ENCODE results near the gene CNNM2.

Gene CNNM2

GRCh38 chr10:103079946-103080345 lies 161.9 kb downstream of the CNNM2 start:
- Histone ChIP-seq H3K9me3 (replicated peaks; ENCODE audit: low read length) (no peaks in the 10 kb centered on the region), H3K9ac (ENCODE audit: low read depth, low read length) (no peak overlapping the region), H3K4me3 (ENCODE audit: low read length) (no peak overlapping the region), H3K36me3 (ENCODE audit: insufficient read depth, low read length) (peaks cover 15% of the 10 kb centered on the region), H3K4me2 (ENCODE audit: low read length) (no peak overlapping the region), H3K4me1 (ENCODE audit: control insufficient read depth, insufficient read depth, low read length) (no peaks in the 10 kb centered on the region), H3K27me3 (ENCODE audit: control insufficient read depth, insufficient read depth, low read length) (no peaks in the 10 kb centered on the region)

- H3K9me3 ChIP-seq (replicated peaks; ENCODE audit: low read length), result no peaks in the 10 kb centered on the region
- H3K4me3 ChIP-seq (ENCODE audit: low read length), result no peak overlapping the region
- H3K4me1 ChIP-seq (ENCODE audit: control insufficient read depth, insufficient read depth, low read length), result no peaks in the 10 kb centered on the region
- peaks cover 26% of the 10 kb centered on the region for H3K36me3 ChIP-seq (ENCODE audit: insufficient read depth, low read length)
- no peaks in the 10 kb centered on the region for H3K27me3 ChIP-seq (ENCODE audit: control insufficient read depth, insufficient read depth, low read length)
- no peak overlapping the region for H3K4me2 ChIP-seq (ENCODE audit: low read length)
- no peak overlapping the region for H3K9ac ChIP-seq (ENCODE audit: low read depth, low read length)
Observed at GRCh38 chr10:103080891-103081581, 162.9 kb downstream of the CNNM2 start.

GRCh38 chr10:103082683-103083082 lies 164.6 kb downstream of the CNNM2 start:
- no peak overlapping the region for H3K4me3 ChIP-seq (ENCODE audit: low read length)
- peaks cover 42% of the 10 kb centered on the region for H3K36me3 ChIP-seq (ENCODE audit: insufficient read depth, low read length)
- no peaks in the 10 kb centered on the region for H3K27me3 ChIP-seq (ENCODE audit: control insufficient read depth, insufficient read depth, low read length)
- no peak overlapping the region for H3K4me2 ChIP-seq (ENCODE audit: low read length)
- H3K9ac ChIP-seq (ENCODE audit: low read depth, low read length), result no peak overlapping the region
- no peaks in the 10 kb centered on the region for H3K9me3 ChIP-seq (replicated peaks; ENCODE audit: low read length)
- no peaks in the 10 kb centered on the region for H3K4me1 ChIP-seq (ENCODE audit: control insufficient read depth, insufficient read depth, low read length)

GRCh38 chr10:103083266-103083976 lies 165.3 kb downstream of the CNNM2 start:
- Histone ChIP-seq H3K27me3 (ENCODE audit: control insufficient read depth, insufficient read depth, low read length) (no peaks in the 10 kb centered on the region), H3K4me3 (ENCODE audit: low read length) (no peak overlapping the region), H3K4me1 (ENCODE audit: control insufficient read depth, insufficient read depth, low read length) (no peaks in the 10 kb centered on the region), H3K36me3 (ENCODE audit: insufficient read depth, low read length) (peaks cover 47% of the 10 kb centered on the region), H3K9ac (ENCODE audit: low read depth, low read length) (no peak overlapping the region), H3K4me2 (ENCODE audit: low read length) (no peak overlapping the region), H3K9me3 (replicated peaks; ENCODE audit: low read length) (no peaks in the 10 kb centered on the region)

GRCh38 chr10:103083977-103084320 lies 165.9 kb downstream of the CNNM2 start:
- H3K4me3 ChIP-seq (ENCODE audit: low read length), result no peak overlapping the region
- H3K9me3 ChIP-seq (replicated peaks; ENCODE audit: low read length), result no peaks in the 10 kb centered on the region
- H3K4me1 ChIP-seq (ENCODE audit: control insufficient read depth, insufficient read depth, low read length), result no peaks in the 10 kb centered on the region
- H3K4me2 ChIP-seq (ENCODE audit: low read length), result no peak overlapping the region
- H3K27me3 ChIP-seq (ENCODE audit: control insufficient read depth, insufficient read depth, low read length), result no peaks in the 10 kb centered on the region
- H3K9ac ChIP-seq (ENCODE audit: low read depth, low read length), result no peak overlapping the region
- peaks cover 52% of the 10 kb centered on the region for H3K36me3 ChIP-seq (ENCODE audit: insufficient read depth, low read length)

GRCh38 chr10:103086261-103086660 lies 168.2 kb downstream of the CNNM2 start:
- peaks cover 75% of the 10 kb centered on the region for H3K36me3 ChIP-seq (ENCODE audit: insufficient read depth, low read length)
- no peak overlapping the region for H3K9ac ChIP-seq (ENCODE audit: low read depth, low read length)
- H3K4me1 ChIP-seq (ENCODE audit: control insufficient read depth, insufficient read depth, low read length), result no peaks in the 10 kb centered on the region
- H3K4me3 ChIP-seq (ENCODE audit: low read length), result no peak overlapping the region
- no peak overlapping the region for H3K4me2 ChIP-seq (ENCODE audit: low read length)
- H3K27me3 ChIP-seq (ENCODE audit: control insufficient read depth, insufficient read depth, low read length), result no peaks in the 10 kb centered on the region
- no peaks in the 10 kb centered on the region for H3K9me3 ChIP-seq (replicated peaks; ENCODE audit: low read length)

- no peaks in the 10 kb centered on the region for H3K4me1 ChIP-seq (ENCODE audit: control insufficient read depth, insufficient read depth, low read length)
- no peaks in the 10 kb centered on the region for H3K27me3 ChIP-seq (ENCODE audit: control insufficient read depth, insufficient read depth, low read length)
- no peaks in the 10 kb centered on the region for H3K9me3 ChIP-seq (replicated peaks; ENCODE audit: low read length)
- peaks cover 80% of the 10 kb centered on the region for H3K36me3 ChIP-seq (ENCODE audit: insufficient read depth, low read length)
- H3K4me2 ChIP-seq (ENCODE audit: low read length), result no peak overlapping the region
- no peak overlapping the region for H3K9ac ChIP-seq (ENCODE audit: low read depth, low read length)
- H3K4me3 ChIP-seq (ENCODE audit: low read length), result no peak overlapping the region
Observed at GRCh38 chr10:103086799-103087198, 168.7 kb downstream of the CNNM2 start.

- Histone ChIP-seq H3K27me3 (ENCODE audit: control insufficient read depth, insufficient read depth, low read length) (no peaks in the 10 kb centered on the region), H3K4me1 (ENCODE audit: control insufficient read depth, insufficient read depth, low read length) (no peaks in the 10 kb centered on the region), H3K9ac (ENCODE audit: low read depth, low read length) (no peak overlapping the region), H3K4me3 (ENCODE audit: low read length) (no peak overlapping the region), H3K9me3 (replicated peaks; ENCODE audit: low read length) (no peaks in the 10 kb centered on the region), H3K36me3 (ENCODE audit: insufficient read depth, low read length) (peaks cover 91% of the 10 kb centered on the region), H3K4me2 (ENCODE audit: low read length) (no peak overlapping the region)
Observed at GRCh38 chr10:103089493-103089892, 171.4 kb downstream of the CNNM2 start.

- Histone ChIP-seq H3K36me3 (ENCODE audit: insufficient read depth, low read length) (peaks cover 91% of the 10 kb centered on the region), H3K9ac (ENCODE audit: low read depth, low read length) (no peak overlapping the region), H3K4me2 (ENCODE audit: low read length) (no peak overlapping the region), H3K9me3 (replicated peaks; ENCODE audit: low read length) (no peaks in the 10 kb centered on the region), H3K27me3 (ENCODE audit: control insufficient read depth, insufficient read depth, low read length) (no peaks in the 10 kb centered on the region), H3K4me1 (ENCODE audit: control insufficient read depth, insufficient read depth, low read length) (no peaks in the 10 kb centered on the region), H3K4me3 (ENCODE audit: low read length) (no peak overlapping the region)
Observed at GRCh38 chr10:103090911-103091310, 172.8 kb downstream of the CNNM2 start.

GRCh38 chr10:103095005-103095404 lies 176.9 kb downstream of the CNNM2 start:
- Histone ChIP-seq H3K9me3 (replicated peaks; ENCODE audit: low read length) (no peaks in the 10 kb centered on the region), H3K27me3 (ENCODE audit: control insufficient read depth, insufficient read depth, low read length) (no peaks in the 10 kb centered on the region), H3K4me1 (ENCODE audit: control insufficient read depth, insufficient read depth, low read length) (no peaks in the 10 kb centered on the region), H3K4me2 (ENCODE audit: low read length) (no peak overlapping the region), H3K9ac (ENCODE audit: low read depth, low read length) (no peak overlapping the region), H3K4me3 (ENCODE audit: low read length) (no peak overlapping the region), H3K36me3 (ENCODE audit: insufficient read depth, low read length) (peaks cover 90% of the 10 kb centered on the region)

- Histone ChIP-seq H3K9ac (ENCODE audit: low read depth, low read length) (no peak overlapping the region), H3K27me3 (ENCODE audit: control insufficient read depth, insufficient read depth, low read length) (no peaks in the 10 kb centered on the region), H3K36me3 (ENCODE audit: insufficient read depth, low read length) (peaks cover 90% of the 10 kb centered on the region), H3K4me3 (ENCODE audit: low read length) (no peak overlapping the region), H3K4me2 (ENCODE audit: low read length) (no peak overlapping the region), H3K9me3 (replicated peaks; ENCODE audit: low read length) (no peaks in the 10 kb centered on the region), H3K4me1 (ENCODE audit: control insufficient read depth, insufficient read depth, low read length) (no peaks in the 10 kb centered on the region)
Observed at GRCh38 chr10:103096130-103096529, 178.0 kb downstream of the CNNM2 start.

- peaks cover 83% of the 10 kb centered on the region for H3K36me3 ChIP-seq (ENCODE audit: insufficient read depth, low read length)
- no peaks in the 10 kb centered on the region for H3K4me1 ChIP-seq (ENCODE audit: control insufficient read depth, insufficient read depth, low read length)
- no peak overlapping the region for H3K9ac ChIP-seq (ENCODE audit: low read depth, low read length)
- H3K9me3 ChIP-seq (replicated peaks; ENCODE audit: low read length), result no peaks in the 10 kb centered on the region
- H3K4me2 ChIP-seq (ENCODE audit: low read length), result no peak overlapping the region
- no peaks in the 10 kb centered on the region for H3K27me3 ChIP-seq (ENCODE audit: control insufficient read depth, insufficient read depth, low read length)
- H3K4me3 ChIP-seq (ENCODE audit: low read length), result no peak overlapping the region
Observed at GRCh38 chr10:103098240-103098639, 180.1 kb downstream of the CNNM2 start.

Data from skeletal muscle satellite cell (primary cell).